A549 (cell line): Measurements from ENCODE around the gene SCARB1. TPM values are rescaled to one million over a fixed set of nuclear protein-coding genes. Genes with fewer than 3 reads are reported as not detected.

ENCODE experiments used
- ATAC-seq, 2 experiments: fragments of 200-7000 bp in 1 of 2; fragments of >200 bp in 1 of 2; cut with Nextera tagmentation in 1 of 2; cut with Tn5 transposase in 1 of 2; 3 replicates each; pipeline versions ENCODE4 v1.8.0 to v1.9.1; 2018 to 2020; ENCODE audit warnings: mild to moderate bottlenecking in 1 of 2, moderate library complexity in 1 of 2
- CTCF ChIA-PET: fragments of 300-600 bp; sonication (Branson Sonifier 250); formaldehyde crosslinking; extraction: SDS; loops from one replicate; lab custom pipeline; 2021; ENCODE audit warnings: antibody characterized with exemption, inconsistent platforms; lab: Yijun Ruan, JAX
- POLR2A ChIA-PET: fragments of 350-600 bp; formaldehyde crosslinking; extraction: SDS; loops from one replicate; lab custom pipeline; 2021; ENCODE audit warnings: antibody characterized with exemption, inconsistent platforms; lab: Yijun Ruan, JAX
- DNase-seq, 2 experiments: peaks; one replicate each; pipeline versions ENCODE4 v3.0.0 to v3.0.0-alpha.2; 2011 to 2016; ENCODE audit warnings: low read depth in 1 of 2, low spot score in 1 of 2
- FAIRE-seq: peaks from 2 replicates; lab custom pipeline; 2011; peaks lifted over from hg19 to GRCh38; lab: Jason Lieb, UNC
- H3K27ac ChIP-seq, 2 experiments: fragments of >200 bp; sonication (Bioruptor Twin); formaldehyde crosslinking; 3 replicates each; pipeline ENCODE4 v1.5.1; 2016 to 2017
- H3K4me1 ChIP-seq: fragments of >200 bp; sonication (Bioruptor Twin); formaldehyde crosslinking; 3 replicates; pipeline ENCODE4 v1.6.1; 2016
- H3K4me2 ChIP-seq: fragments of >200 bp; sonication (Bioruptor Twin); formaldehyde crosslinking; 3 replicates; pipeline ENCODE4 v1.6.1; 2016
- H3K4me3 ChIP-seq: fragments of >200 bp; sonication (Bioruptor Twin); formaldehyde crosslinking; 3 replicates; pipeline ENCODE4 v1.5.1; 2016
- H3K9me3 ChIP-seq: fragments of >200 bp; sonication (Bioruptor Twin); formaldehyde crosslinking; 3 replicates; pipeline ENCODE4 v1.6.1; 2016
- BCL3 ChIP-seq: fragments of >200 bp; sonication (Bioruptor Twin); formaldehyde crosslinking; IDR thresholded peaks from 3 replicates; pipeline ENCODE4 v1.6.1; 2016
- BHLHE40 ChIP-seq: IDR thresholded peaks from 2 replicates; pipeline ENCODE4 v1.6.1; 2012; ENCODE audit warnings: low read depth, low read length, inconsistent platforms
- CHD2 ChIP-seq: fragments of 150-350 bp; IDR thresholded peaks from 2 replicates; pipeline ENCODE4 v1.6.1; 2014; ENCODE audit warnings: low read length; ENCODE audit not compliant: partially characterized antibody
- ESRRA ChIP-seq: fragments of 150-350 bp; IDR thresholded peaks from 2 replicates; pipeline ENCODE4 v1.6.1; 2014; ENCODE audit warnings: mild to moderate bottlenecking, low read length, borderline replicate concordance
- FOSL2 ChIP-seq, 2 experiments: fragments of 450-650 bp in 1 of 2; fragments of >200 bp in 1 of 2; sonication (Bioruptor Twin) in 1 of 2; formaldehyde crosslinking; IDR thresholded peaks; 2 replicates each; pipeline versions ENCODE4 v1.5.0 to v1.6.1; 2016 to 2020; ENCODE audit warnings: mild to moderate bottlenecking in 1 of 2, moderate library complexity in 1 of 2
- FOXS1 ChIP-seq: fragments of 250-450 bp; sonication (Bioruptor Pico); IDR thresholded peaks from 2 replicates; pipeline ENCODE4 v1.5.0; 2020; ENCODE audit warnings: mild to moderate bottlenecking, moderate library complexity
- JUNB ChIP-seq: fragments of >200 bp; sonication (Bioruptor Twin); formaldehyde crosslinking; IDR thresholded peaks from 2 replicates; pipeline ENCODE4 v1.6.1; 2016
- RFX5 ChIP-seq: fragments of 450-650 bp; IDR thresholded peaks from 2 replicates; pipeline ENCODE4 v1.7.1; 2014; ENCODE audit warnings: antibody characterized with exemption, mild to moderate bottlenecking, moderate library complexity
- SMC3 ChIP-seq: fragments of >200 bp; sonication (Bioruptor Twin); formaldehyde crosslinking; IDR thresholded peaks from 3 replicates; pipeline ENCODE4 v1.6.1; 2018; ENCODE audit warnings: inconsistent platforms
- TFCP2L1 ChIP-seq: fragments of 250-450 bp; sonication (Bioruptor Pico); IDR thresholded peaks from 2 replicates; pipeline ENCODE4 v1.5.0; 2021; ENCODE audit warnings: mild to moderate bottlenecking
- TP53 ChIP-seq: fragments of 250-450 bp; sonication (Bioruptor Pico); IDR thresholded peaks from 2 replicates; pipeline ENCODE4 v1.5.0; 2021; ENCODE audit warnings: mild to moderate bottlenecking, moderate library complexity
- WGBS: methylation state at CpG from one replicate; pipeline ENCODE4 v1.1.6; 2017; ENCODE audit errors: missing lambda C conversion rate; 5-methylcytosine and 5-hydroxymethylcytosine counted together
- polyA plus RNA-seq, 4 experiments: library from polyadenylated mRNA; depleted of rRNA in 3 of 4; stranded (reverse); fragments of >200 nt; fragmentation: RNase III in 1 of 4; extraction: RNeasy Plus Mini Kit Qiagen cat#74134 plus additional on column Dnase treatment in 1 of 4; gene quantifications; 2 replicates in 3 of 4; 3 replicates in 1 of 4; pipeline ENCODE4 v1.2.3, GENCODE V29; 2011 to 2017
- TF ChIP-seq, protein P1 (sequence below): fragments of 450-650 bp; IDR thresholded peaks from 2 replicates; pipeline ENCODE4 v1.6.1; 2014; ENCODE audit warnings: antibody characterized with exemption
- TF ChIP-seq, protein P2 (sequence below): fragments of 250-450 bp; sonication (Bioruptor Pico); IDR thresholded peaks from 2 replicates; pipeline ENCODE4 v1.5.0; 2020; ENCODE audit warnings: low read depth, mild to moderate bottlenecking, moderate library complexity
- TF ChIP-seq, protein P3 (sequence below): fragments of 200-600 bp; sonication (generic); IDR thresholded peaks from 2 replicates; pipeline ENCODE4 v1.6.1; 2016; ENCODE audit warnings: antibody characterized with exemption, mild to moderate bottlenecking, moderate library complexity

Gene SCARB1
- polyA plus RNA-seq, 2 of the 4 experiments (the other 2 are of a cell fraction) = 81.1 to 154 TPM

- ChIA-PET POLR2A (no interaction called here), CTCF (interaction anchor here (0.6 to 1.0 kb wide), 4 partner anchors 13 to 338 kb away, joined by 3 to 5 read pairs (median 3); no protein-coding TSS in a partner anchor)
- Histone ChIP-seq H3K27ac (peak overlapping the region; percentile 19 to 64; a peak in 4 of 6 replicates), H3K4me3 (no peak overlapping the region), H3K9me3 (peaks cover 2% of the 10 kb centered on the region; the same call in 2 of the 3 replicates), H3K4me1 (peaks cover 29% of the 10 kb centered on the region), H3K4me2 (no peak overlapping the region)
- TF ChIP-seq RFX5 (no peak), SMC3 (no peak), FOXS1 (CRISPR knock-in tag) (no peak), JUNB (no peak), BHLHE40 (no peak)
- TF ChIP-seq, protein P1, sequence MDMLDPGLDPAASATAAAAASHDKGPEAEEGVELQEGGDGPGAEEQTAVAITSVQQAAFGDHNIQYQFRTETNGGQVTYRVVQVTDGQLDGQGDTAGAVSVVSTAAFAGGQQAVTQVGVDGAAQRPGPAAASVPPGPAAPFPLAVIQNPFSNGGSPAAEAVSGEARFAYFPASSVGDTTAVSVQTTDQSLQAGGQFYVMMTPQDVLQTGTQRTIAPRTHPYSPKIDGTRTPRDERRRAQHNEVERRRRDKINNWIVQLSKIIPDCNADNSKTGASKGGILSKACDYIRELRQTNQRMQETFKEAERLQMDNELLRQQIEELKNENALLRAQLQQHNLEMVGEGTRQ = 0 out of 2 replicates have a peak, but pooled peaks have one; percentile 17
- peak; percentile 56 to 59 for ATAC-seq
- WGBS = 84% methylated on average over 22 of the region's 22 CpGs
- FAIRE-seq = no peak
- DNase-seq = peak in 1 of 2 experiments; percentile 62
Observed at GRCh38 chr12:124734224-124734788, 129.4 kb downstream of the SCARB1 start.

DNA sequence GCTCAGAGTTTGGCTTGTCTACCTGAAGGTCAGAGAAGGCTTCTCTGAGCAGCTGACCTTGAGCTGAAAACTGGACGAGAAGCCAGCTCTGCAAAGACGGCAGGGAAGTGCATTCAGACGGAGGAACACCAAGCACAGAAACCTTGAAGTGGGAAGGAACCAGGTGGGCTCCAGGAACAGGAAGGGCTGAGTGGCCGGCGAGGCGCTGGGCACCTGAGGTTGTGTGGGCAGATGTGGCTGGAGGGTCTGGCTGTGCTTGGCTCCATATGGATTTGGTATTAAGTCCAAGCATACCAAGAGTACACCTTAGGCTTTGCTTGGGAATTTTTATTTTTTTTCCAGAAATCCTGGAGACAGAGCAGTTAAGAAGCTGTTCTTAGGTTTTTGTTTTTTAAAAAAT is 130.6 kb downstream of the SCARB1 start:
- Histone ChIP-seq H3K4me2 (no peak overlapping the region), H3K4me3 (no peak overlapping the region), H3K4me1 (peaks cover 30% of the 10 kb centered on the region)
- DNase-seq (no peak), ATAC-seq (no peak)
- POLR2A ChIA-PET = no interaction called here
- 87% methylated on average over 6 of the region's 6 CpGs for WGBS
- TF ChIP-seq FOSL2 (IDR thresholded peaks at IDR 0.05) = no peak
- no peak for TF ChIP-seq FOSL2 (CRISPR knock-in tag; IDR thresholded peaks at IDR 0.05)
- TF ChIP-seq BCL3 = no peak
- TF ChIP-seq, protein P2, sequence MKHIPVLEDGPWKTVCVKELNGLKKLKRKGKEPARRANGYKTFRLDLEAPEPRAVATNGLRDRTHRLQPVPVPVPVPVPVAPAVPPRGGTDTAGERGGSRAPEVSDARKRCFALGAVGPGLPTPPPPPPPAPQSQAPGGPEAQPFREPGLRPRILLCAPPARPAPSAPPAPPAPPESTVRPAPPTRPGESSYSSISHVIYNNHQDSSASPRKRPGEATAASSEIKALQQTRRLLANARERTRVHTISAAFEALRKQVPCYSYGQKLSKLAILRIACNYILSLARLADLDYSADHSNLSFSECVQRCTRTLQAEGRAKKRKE (CRISPR knock-in tag) = no peak
- TF ChIP-seq, protein P3, sequence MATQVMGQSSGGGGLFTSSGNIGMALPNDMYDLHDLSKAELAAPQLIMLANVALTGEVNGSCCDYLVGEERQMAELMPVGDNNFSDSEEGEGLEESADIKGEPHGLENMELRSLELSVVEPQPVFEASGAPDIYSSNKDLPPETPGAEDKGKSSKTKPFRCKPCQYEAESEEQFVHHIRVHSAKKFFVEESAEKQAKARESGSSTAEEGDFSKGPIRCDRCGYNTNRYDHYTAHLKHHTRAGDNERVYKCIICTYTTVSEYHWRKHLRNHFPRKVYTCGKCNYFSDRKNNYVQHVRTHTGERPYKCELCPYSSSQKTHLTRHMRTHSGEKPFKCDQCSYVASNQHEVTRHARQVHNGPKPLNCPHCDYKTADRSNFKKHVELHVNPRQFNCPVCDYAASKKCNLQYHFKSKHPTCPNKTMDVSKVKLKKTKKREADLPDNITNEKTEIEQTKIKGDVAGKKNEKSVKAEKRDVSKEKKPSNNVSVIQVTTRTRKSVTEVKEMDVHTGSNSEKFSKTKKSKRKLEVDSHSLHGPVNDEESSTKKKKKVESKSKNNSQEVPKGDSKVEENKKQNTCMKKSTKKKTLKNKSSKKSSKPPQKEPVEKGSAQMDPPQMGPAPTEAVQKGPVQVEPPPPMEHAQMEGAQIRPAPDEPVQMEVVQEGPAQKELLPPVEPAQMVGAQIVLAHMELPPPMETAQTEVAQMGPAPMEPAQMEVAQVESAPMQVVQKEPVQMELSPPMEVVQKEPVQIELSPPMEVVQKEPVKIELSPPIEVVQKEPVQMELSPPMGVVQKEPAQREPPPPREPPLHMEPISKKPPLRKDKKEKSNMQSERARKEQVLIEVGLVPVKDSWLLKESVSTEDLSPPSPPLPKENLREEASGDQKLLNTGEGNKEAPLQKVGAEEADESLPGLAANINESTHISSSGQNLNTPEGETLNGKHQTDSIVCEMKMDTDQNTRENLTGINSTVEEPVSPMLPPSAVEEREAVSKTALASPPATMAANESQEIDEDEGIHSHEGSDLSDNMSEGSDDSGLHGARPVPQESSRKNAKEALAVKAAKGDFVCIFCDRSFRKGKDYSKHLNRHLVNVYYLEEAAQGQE = no peak
- no peak for TF ChIP-seq TFCP2L1 (CRISPR knock-in tag)
- no peak for TF ChIP-seq CHD2
- no peak for TF ChIP-seq ESRRA
- no peak for TF ChIP-seq TP53 (CRISPR knock-in tag)
- TF ChIP-seq, all 56 proteins: peak for 0
- no peaks in the 10 kb centered on the region for H3K9me3 ChIP-seq
- CTCF ChIA-PET = interaction anchor here (0.6 to 1.5 kb wide), 8 partner anchors 8 to 1270 kb away, joined by 3 to 5 read pairs (median 3); no protein-coding TSS in a partner anchor
- peak overlapping the region in 1 of 2 experiments; percentile 73; a peak in 3 of 6 replicates for H3K27ac ChIP-seq
- FAIRE-seq = no peak
